GM23248 (cell line): ENCODE results near the gene ZNF41. TPM values are rescaled to one million over a fixed set of nuclear protein-coding genes. Genes with fewer than 3 reads are reported as not detected.

Experiments
- DNase-seq: peaks from one replicate; pipeline ENCODE4 v3.0.0-alpha.2; 2015
- H2AFZ ChIP-seq: fragments of 200-600 bp; sonication (generic); 2 replicates; pipeline ENCODE4 v1.6.1; 2016; ENCODE audit warnings: antibody characterized with exemption
- H3F3A ChIP-seq: fragments of 200-600 bp; sonication (generic); 2 replicates; pipeline ENCODE4 v1.6.1; 2016; ENCODE audit warnings: mild to moderate bottlenecking, antibody characterized with exemption, mixed run types; ENCODE audit not compliant: insufficient read depth
- H3K27ac ChIP-seq: fragments of 200-600 bp; sonication (generic); 2 replicates; pipeline ENCODE4 v1.5.1; 2016; ENCODE audit warnings: mild to moderate bottlenecking
- H3K27me3 ChIP-seq: fragments of 200-600 bp; sonication (generic); replicated peaks from 2 replicates; pipeline ENCODE4 v1.6.1; 2016; ENCODE audit warnings: mild to moderate bottlenecking; ENCODE audit not compliant: insufficient read depth
- H3K36me3 ChIP-seq: fragments of 200-600 bp; sonication (generic); 2 replicates; pipeline ENCODE4 v1.6.1; 2016; ENCODE audit warnings: low read depth, mild to moderate bottlenecking
- H3K4me1 ChIP-seq: fragments of 200-600 bp; sonication (generic); 2 replicates; pipeline ENCODE4 v1.6.1; 2016; ENCODE audit warnings: mild to moderate bottlenecking; ENCODE audit not compliant: insufficient read depth
- H3K4me2 ChIP-seq: fragments of 200-600 bp; sonication (generic); one replicate; pipeline ENCODE4 v1.6.1; 2016; ENCODE audit warnings: mild to moderate bottlenecking; ENCODE audit not compliant: unreplicated experiment
- H3K4me3 ChIP-seq: fragments of 200-600 bp; sonication (generic); 2 replicates; pipeline ENCODE4 v1.5.1; 2016; ENCODE audit warnings: mild to moderate bottlenecking
- H3K79me2 ChIP-seq: fragments of 200-600 bp; sonication (generic); 2 replicates; pipeline ENCODE4 v1.6.1; 2016; ENCODE audit warnings: mild to moderate bottlenecking; ENCODE audit not compliant: insufficient read depth
- H3K9ac ChIP-seq: fragments of 200-600 bp; sonication (generic); 2 replicates; pipeline ENCODE4 v1.6.1; 2016; ENCODE audit warnings: mild to moderate bottlenecking
- H3K9me2 ChIP-seq: fragments of 200-600 bp; sonication (generic); 2 replicates; pipeline ENCODE4 v1.6.1; 2016; ENCODE audit warnings: mixed run types, mild to moderate bottlenecking, moderate library complexity; ENCODE audit not compliant: insufficient read depth
- H3K9me3 ChIP-seq: fragments of 200-600 bp; sonication (generic); one replicate; pipeline ENCODE4 v1.6.1; 2017; ENCODE audit warnings: low read depth
- H4K20me1 ChIP-seq: fragments of 200-600 bp; sonication (generic); 2 replicates; pipeline ENCODE4 v1.6.0; 2016; ENCODE audit not compliant: insufficient read depth
- EZH2 ChIP-seq: fragments of 200-600 bp; sonication (generic); IDR thresholded peaks from 2 replicates; pipeline ENCODE4 v1.6.1; 2018; ENCODE audit warnings: antibody characterized with exemption, mild to moderate bottlenecking; ENCODE audit not compliant: insufficient read depth, poor library complexity, severe bottlenecking
- EZH2phosphoT487 ChIP-seq: fragments of 200-600 bp; sonication (generic); IDR thresholded peaks from 2 replicates; pipeline ENCODE4 v1.6.1; 2018; ENCODE audit warnings: antibody characterized with exemption, moderate library complexity, mild to moderate bottlenecking, low read depth; ENCODE audit not compliant: insufficient read depth
- WGBS, 2 experiments: methylation state at CpG; one replicate each; pipeline ENCODE4 v1.1.6; 2015 to 2017; ENCODE audit warnings: low lambda C conversion rate in 2 of 2, low coverage in 1 of 2; ENCODE audit errors: missing lambda C conversion rate in 2 of 2; 5-methylcytosine and 5-hydroxymethylcytosine counted together
- in situ Hi-C: fragments of 300-500 bp; cut with MboI; formaldehyde crosslinking; loops from 2 replicates; pipeline ENCODE4 v1.15.0; 2020
- polyA plus RNA-seq: library from polyadenylated mRNA; unstranded; fragments of >200 nt; fragmentation: Nextera tagmentation; extraction: Ambion mirVana; gene quantifications from 2 replicates; pipeline ENCODE4 v1.2.1, GENCODE V29; 2016
- total RNA-seq: library from RNA; depleted of rRNA; stranded (reverse); fragments of >200 nt; shearing (Covaris generic); gene quantifications from 2 replicates; pipeline ENCODE4 v1.2.3, GENCODE V29; 2014

The ZNF41 gene
- total and polyA plus RNA-seq, 2 experiments from 2014 or later: 6.3 to 8.5 TPM

DNA sequence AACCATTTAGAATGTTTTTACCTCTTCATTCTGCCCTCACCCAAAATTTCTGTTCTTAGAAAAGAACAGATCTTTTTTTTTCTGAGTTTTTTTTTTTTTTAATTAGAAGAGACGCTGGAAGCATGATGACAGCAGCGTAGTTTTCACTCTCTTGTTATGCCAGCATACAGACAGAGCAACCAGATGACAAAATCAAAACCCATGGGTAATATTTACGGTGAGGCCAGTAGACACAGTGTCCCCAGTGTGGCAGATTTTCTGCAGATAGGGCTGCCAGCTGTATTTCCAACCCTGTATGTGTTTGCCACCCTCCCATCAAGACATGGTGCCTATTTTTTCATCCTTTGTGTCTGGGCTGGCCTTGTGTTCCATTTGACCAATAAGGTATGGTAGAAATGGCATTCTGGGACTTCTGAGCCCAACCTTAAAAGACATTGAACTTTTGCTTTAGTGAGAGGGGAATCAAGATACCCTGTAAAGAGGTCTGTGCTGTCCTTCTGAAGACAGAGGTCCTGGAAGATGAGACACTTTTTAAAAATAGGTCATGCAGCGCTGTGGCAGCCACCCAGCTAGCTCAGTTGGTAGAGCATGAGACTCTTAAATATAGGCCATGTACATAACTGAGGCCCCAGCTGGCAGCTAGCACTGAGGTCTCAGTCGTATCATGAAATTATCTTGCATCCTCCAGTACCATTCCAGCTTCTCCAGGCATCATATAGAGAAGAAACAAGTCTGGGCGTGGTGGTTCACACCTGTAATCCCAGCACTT, 6.7 kb upstream of the ZNF41 start:
- no peak overlapping the region for H3K27ac ChIP-seq
- no peaks in the 10 kb centered on the region for H3F3A ChIP-seq
- peaks cover 18% of the 10 kb centered on the region for H3K79me2 ChIP-seq
- no peak overlapping the region for H3K4me3 ChIP-seq
- H3K36me3 ChIP-seq: no peaks in the 10 kb centered on the region
- no peak for DNase-seq
- H3K9me3 ChIP-seq: no peaks in the 10 kb centered on the region
- no peaks in the 10 kb centered on the region for H3K27me3 ChIP-seq
- no peak overlapping the region for H2AFZ ChIP-seq
- no peaks in the 10 kb centered on the region for H4K20me1 ChIP-seq
- H3K4me2 ChIP-seq: no peak overlapping the region
- H3K9me2 ChIP-seq: no peaks in the 10 kb centered on the region
- TF ChIP-seq EZH2phosphoT487 (no peak), EZH2 (no peak)
- peaks cover 3% of the 10 kb centered on the region; the same call in 1 of the 2 replicates for H3K4me1 ChIP-seq
- 92 to 97% methylated on average over 5 to 6 of the region's 6 CpGs for WGBS, 2 experiments
- H3K9ac ChIP-seq: no peak overlapping the region
- in situ Hi-C loops: no loop called here

DNA sequence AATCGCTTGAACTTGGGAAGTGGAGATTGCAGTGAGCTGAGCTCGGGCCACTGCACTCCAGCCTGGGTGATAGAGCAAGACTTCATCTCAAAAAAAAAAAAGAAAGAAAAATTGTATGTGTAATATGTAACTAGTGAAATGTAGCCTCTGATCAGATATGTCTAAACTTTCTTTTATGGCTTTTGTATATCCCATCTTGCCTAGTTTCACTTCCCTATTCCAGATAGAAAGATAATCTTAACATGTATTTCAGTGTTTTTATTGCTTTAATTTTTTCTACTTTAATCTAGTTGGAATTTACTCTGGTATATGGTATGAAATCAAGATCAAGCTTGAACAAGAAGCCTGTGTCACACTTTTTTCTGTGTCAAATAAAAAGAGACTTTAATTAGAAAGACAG, 1.9 kb upstream of the ZNF41 start:
- Histone ChIP-seq H2AFZ (peak overlapping the region; percentile 29; the same call in 1 of the 2 replicates), H3K9ac (peak overlapping the region; percentile 97), H4K20me1 (no peaks in the 10 kb centered on the region), H3K79me2 (peaks cover 61% of the 10 kb centered on the region), H3F3A (no peaks in the 10 kb centered on the region), H3K9me2 (no peaks in the 10 kb centered on the region), H3K4me2 (peak overlapping the region; percentile 97), H3K4me1 (peaks cover 10% of the 10 kb centered on the region; the same call in 1 of the 2 replicates), H3K36me3 (no peaks in the 10 kb centered on the region), H3K4me3 (peak overlapping the region; percentile 87), H3K9me3 (no peaks in the 10 kb centered on the region), H3K27ac (0 out of 2 replicates have a peak overlapping the region, but pooled peaks have one; percentile 6), H3K27me3 (no peaks in the 10 kb centered on the region)
- WGBS, 2 experiments: 48% methylated on average over 2 of the region's 2 CpGs; no CpG with 5 or more reads in 1 of the 2 experiments
- TF ChIP-seq EZH2phosphoT487: no peak
- no peak for TF ChIP-seq EZH2
- DNase-seq: no peak
- in situ Hi-C loops: no loop called here

DNA sequence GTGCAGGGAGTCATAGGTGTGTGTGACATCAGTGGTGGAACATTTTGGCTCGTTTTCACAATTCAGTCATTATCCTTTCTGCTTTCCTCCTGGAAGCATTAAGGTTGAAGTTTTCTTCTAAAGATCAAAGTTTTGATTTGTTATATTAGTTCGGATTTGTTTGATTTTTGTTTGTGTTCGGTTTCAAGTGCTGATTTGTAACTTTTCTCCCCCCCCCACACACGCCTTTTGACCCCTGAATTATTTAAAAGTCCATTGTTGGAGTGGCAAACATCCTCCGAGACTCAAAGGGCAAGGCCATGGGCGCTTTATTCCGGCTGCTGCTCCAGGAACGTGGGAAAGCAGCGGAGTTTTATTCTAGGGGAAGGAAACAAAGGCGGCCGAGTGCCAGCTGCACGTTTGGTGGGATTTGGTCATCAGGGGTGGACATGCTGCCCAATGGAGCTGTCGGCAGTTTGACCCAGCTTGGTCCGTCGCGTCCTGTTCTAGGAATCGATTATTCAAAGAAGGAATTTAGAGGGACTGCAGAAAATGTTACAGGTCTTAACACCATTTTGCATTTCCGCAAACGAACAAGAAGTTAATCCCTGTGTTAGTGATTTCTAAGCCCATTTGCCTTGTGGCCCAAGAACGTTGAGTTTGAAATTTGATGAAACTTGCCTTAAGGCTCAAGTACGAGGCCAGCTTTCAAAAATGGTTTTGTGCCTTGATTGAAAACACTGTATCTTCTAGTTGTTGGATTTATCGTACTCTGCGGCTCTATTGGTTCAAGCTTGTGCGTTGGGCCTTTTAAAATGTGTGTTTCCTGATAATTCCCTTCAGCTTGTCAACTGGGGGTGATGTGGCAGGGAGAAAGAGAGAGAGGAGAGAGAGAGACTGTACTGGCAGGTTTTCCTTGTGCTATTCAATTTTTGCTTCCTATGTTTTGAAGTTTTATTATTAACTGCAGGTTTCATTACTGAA, 565 bp upstream of the ZNF41 start:
- Histone ChIP-seq H3K4me2 (peak overlapping the region; percentile 97), H3K4me3 (peak overlapping the region; percentile 87), H3K4me1 (peaks cover 21% of the 10 kb centered on the region), H3F3A (no peaks in the 10 kb centered on the region), H3K27ac (peak overlapping the region; percentile 95), H3K9me2 (no peaks in the 10 kb centered on the region), H3K9ac (peak overlapping the region; percentile 97), H3K9me3 (no peaks in the 10 kb centered on the region), H3K27me3 (no peaks in the 10 kb centered on the region), H4K20me1 (no peaks in the 10 kb centered on the region), H3K79me2 (peaks cover 74% of the 10 kb centered on the region), H3K36me3 (no peaks in the 10 kb centered on the region), H2AFZ (peak overlapping the region; percentile 88)
- 1 to 3% methylated on average over 18 to 24 of the region's 24 CpGs for WGBS, 2 experiments
- TF ChIP-seq EZH2 (no peak), EZH2phosphoT487 (no peak)
- in situ Hi-C loops: no loop called here
- DNase-seq: peak; percentile 60

DNA sequence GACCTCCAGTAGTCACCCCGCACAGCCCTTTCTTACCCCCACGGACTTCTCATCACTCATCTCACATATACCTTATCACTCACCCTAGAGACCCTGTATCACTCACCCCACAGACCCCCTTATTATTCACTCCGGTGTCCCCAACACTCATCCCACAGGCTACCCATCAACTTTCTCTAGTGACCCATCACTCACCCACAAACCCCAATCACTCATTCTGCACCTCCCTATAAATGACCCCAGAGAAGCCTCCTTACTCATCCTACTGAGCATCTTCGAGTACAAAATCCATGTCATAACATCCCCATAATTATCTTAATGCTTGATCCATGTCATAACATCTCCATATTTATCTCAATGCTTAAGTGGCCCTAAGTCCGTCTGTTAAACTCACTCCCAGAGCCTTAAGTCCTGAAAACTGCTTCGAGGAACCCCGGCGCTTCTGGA, 934 bp downstream of the ZNF41 start:
- Histone ChIP-seq H3K4me3 (peak overlapping the region; percentile 87), H3F3A (no peaks in the 10 kb centered on the region), H3K4me2 (peak overlapping the region; percentile 97), H2AFZ (peak overlapping the region; percentile 88), H3K9ac (peak overlapping the region; percentile 97), H3K27ac (peak overlapping the region; percentile 95), H3K36me3 (no peaks in the 10 kb centered on the region), H3K27me3 (no peaks in the 10 kb centered on the region), H3K9me2 (no peaks in the 10 kb centered on the region), H3K9me3 (no peaks in the 10 kb centered on the region), H3K4me1 (peaks cover 22% of the 10 kb centered on the region), H3K79me2 (peaks cover 89% of the 10 kb centered on the region), H4K20me1 (no peaks in the 10 kb centered on the region)
- DNase-seq: no peak
- TF ChIP-seq EZH2phosphoT487 (no peak), EZH2 (no peak)
- in situ Hi-C loops: no loop called here
- 3 to 17% methylated on average over 6 to 8 of the region's 8 CpGs for WGBS, 2 experiments
